ENCODE measurements around the gene CSAD. TPM values are rescaled to one million over a fixed set of nuclear protein-coding genes. Genes with fewer than 3 reads are reported as not detected.

CSAD gene
- total RNA-seq (10 to 100 TPM; 57.2 to 61.0 TPM), total RNA-seq (32.0 to 36.2 reads per million in 2 donors)

GRCh38 chr12:53180220-53180930 lies at the start of gene CSAD, which contains the start of gene ZNF740:
TSS of gene CSAD (minus strand) at chr12:53180925. CDS start at chr12:53173470, 7,455 bp downstream.
TSS of gene ZNF740 (plus strand) at chr12:53180722. CDS start at chr12:53181984, 1,262 bp downstream.
- peak within 1 kb of the TSS; percentile 96 for H3K4me3 Mint-ChIP-seq
- peaks cover 44% of the 10 kb centered on the region for H3K4me1 Mint-ChIP-seq
- peaks cover 4% of the 10 kb centered on the region for H3K36me3 Mint-ChIP-seq (ENCODE audit: low read depth)
- H3K27ac Mint-ChIP-seq = peak within 1 kb of the TSS; percentile 95
- no peaks in the 10 kb centered on the region for H3K27me3 Mint-ChIP-seq
- peak; percentile 96 for ATAC-seq
- H3K9me3 ChIP-seq (ENCODE audit: control insufficient read depth, low read length, poor library complexity, severe bottlenecking) = no peaks in the 10 kb centered on the region
- peak; percentile 93 to 97 (median 97) for DNase-seq

GRCh38 chr12:53230108-53230845 lies 49.6 kb upstream of the CSAD start:
- H3K27me3 Mint-ChIP-seq = no peaks in the 10 kb centered on the region
- H3K27ac Mint-ChIP-seq = peak overlapping the region; percentile 95
- DNase-seq = no peak
- no peaks in the 10 kb centered on the region for H3K9me3 ChIP-seq (ENCODE audit: control insufficient read depth, low read length, poor library complexity, severe bottlenecking)
- ATAC-seq = no peak
- peak overlapping the region; percentile 75 for H3K4me3 Mint-ChIP-seq
- H3K4me1 Mint-ChIP-seq = peaks cover 71% of the 10 kb centered on the region
- H3K36me3 Mint-ChIP-seq (ENCODE audit: low read depth) = peaks cover 10% of the 10 kb centered on the region

GRCh38 chr12:53229454-53229853 lies 48.7 kb upstream of the CSAD start:
- no peaks in the 10 kb centered on the region for H3K27me3 Mint-ChIP-seq
- H3K4me3 Mint-ChIP-seq = peak overlapping the region; percentile 75
- no peak for DNase-seq

GRCh38 chr12:53227836-53228235 lies 47.1 kb upstream of the CSAD start:
- DNase-seq (no peak), ATAC-seq (no peak)
- Mint-ChIP-seq H3K36me3 (ENCODE audit: low read depth) (peaks cover 11% of the 10 kb centered on the region), H3K4me3 (no peak overlapping the region), H3K4me1 (peaks cover 80% of the 10 kb centered on the region), H3K27ac (peak overlapping the region; percentile 95), H3K27me3 (no peaks in the 10 kb centered on the region)
- H3K9me3 ChIP-seq (ENCODE audit: control insufficient read depth, low read length, poor library complexity, severe bottlenecking) = no peaks in the 10 kb centered on the region

More at GRCh38 chr12:53229454-53229853, 48.7 kb upstream of the CSAD start:
- H3K27ac Mint-ChIP-seq = peak overlapping the region; percentile 95
- ATAC-seq = no peak
- H3K9me3 ChIP-seq (ENCODE audit: control insufficient read depth, low read length, poor library complexity, severe bottlenecking) = no peaks in the 10 kb centered on the region
- peaks cover 75% of the 10 kb centered on the region for H3K4me1 Mint-ChIP-seq
- H3K36me3 Mint-ChIP-seq (ENCODE audit: low read depth) = peaks cover 11% of the 10 kb centered on the region

GRCh38 chr12:53227341-53227740 lies 46.6 kb upstream of the CSAD start:
- DNase-seq (no peak), ATAC-seq (no peak)
- no peaks in the 10 kb centered on the region for H3K9me3 ChIP-seq (ENCODE audit: control insufficient read depth, low read length, poor library complexity, severe bottlenecking)
- Mint-ChIP-seq H3K4me3 (peak overlapping the region; percentile 74), H3K27ac (peak overlapping the region; percentile 95), H3K36me3 (ENCODE audit: low read depth) (peaks cover 11% of the 10 kb centered on the region), H3K4me1 (peaks cover 80% of the 10 kb centered on the region), H3K27me3 (no peaks in the 10 kb centered on the region)

GRCh38 chr12:53226815-53227214 lies 46.1 kb upstream of the CSAD start:
- no peak for ATAC-seq
- no peaks in the 10 kb centered on the region for H3K27me3 Mint-ChIP-seq
- H3K4me1 Mint-ChIP-seq = peaks cover 83% of the 10 kb centered on the region
- peak overlapping the region; percentile 95 for H3K27ac Mint-ChIP-seq
- H3K4me3 Mint-ChIP-seq = peak overlapping the region; percentile 74
- peaks cover 11% of the 10 kb centered on the region for H3K36me3 Mint-ChIP-seq (ENCODE audit: low read depth)
- H3K9me3 ChIP-seq (ENCODE audit: control insufficient read depth, low read length, poor library complexity, severe bottlenecking) = no peaks in the 10 kb centered on the region
- DNase-seq = no peak

- H3K27ac Mint-ChIP-seq = peak overlapping the region; percentile 95
- peak overlapping the region; percentile 82 for H3K4me3 Mint-ChIP-seq
- peaks cover 11% of the 10 kb centered on the region for H3K36me3 Mint-ChIP-seq (ENCODE audit: low read depth)
- no peaks in the 10 kb centered on the region for H3K9me3 ChIP-seq (ENCODE audit: control insufficient read depth, low read length, poor library complexity, severe bottlenecking)
- ATAC-seq (no peak), DNase-seq (no peak)
- H3K27me3 Mint-ChIP-seq = no peaks in the 10 kb centered on the region
- peaks cover 81% of the 10 kb centered on the region for H3K4me1 Mint-ChIP-seq
Observed at GRCh38 chr12:53225635-53226424, 45.1 kb upstream of the CSAD start.

GRCh38 chr12:53224897-53225634 lies 44.3 kb upstream of the CSAD start:
- ATAC-seq = no peak
- Mint-ChIP-seq H3K27me3 (no peaks in the 10 kb centered on the region), H3K27ac (peak overlapping the region; percentile 95), H3K4me1 (peaks cover 76% of the 10 kb centered on the region), H3K4me3 (peak overlapping the region; percentile 82), H3K36me3 (ENCODE audit: low read depth) (peaks cover 11% of the 10 kb centered on the region)
- H3K9me3 ChIP-seq (ENCODE audit: control insufficient read depth, low read length, poor library complexity, severe bottlenecking) = no peaks in the 10 kb centered on the region
- no peak for DNase-seq

- ATAC-seq = no peak
- peaks cover 72% of the 10 kb centered on the region for H3K4me1 Mint-ChIP-seq
Observed at GRCh38 chr12:53224061-53224896, 43.6 kb upstream of the CSAD start.

GRCh38 chr12:53223389-53224060 lies 42.8 kb upstream of the CSAD start:
- peak overlapping the region; percentile 100 for H3K4me3 Mint-ChIP-seq
- no peaks in the 10 kb centered on the region for H3K9me3 ChIP-seq (ENCODE audit: control insufficient read depth, low read length, poor library complexity, severe bottlenecking)
- no peaks in the 10 kb centered on the region for H3K27me3 Mint-ChIP-seq
- H3K27ac Mint-ChIP-seq = peak overlapping the region; percentile 95
- peaks cover 17% of the 10 kb centered on the region for H3K36me3 Mint-ChIP-seq (ENCODE audit: low read depth)
- DNase-seq (peak in 2 of 3 donors; percentile 27 to 52), ATAC-seq (no peak)
- peaks cover 67% of the 10 kb centered on the region for H3K4me1 Mint-ChIP-seq

More at GRCh38 chr12:53224061-53224896, 43.6 kb upstream of the CSAD start:
- H3K9me3 ChIP-seq (ENCODE audit: control insufficient read depth, low read length, poor library complexity, severe bottlenecking) = no peaks in the 10 kb centered on the region
- peak overlapping the region; percentile 82 for H3K4me3 Mint-ChIP-seq
- no peak for DNase-seq
- no peaks in the 10 kb centered on the region for H3K27me3 Mint-ChIP-seq
- H3K36me3 Mint-ChIP-seq (ENCODE audit: low read depth) = peaks cover 16% of the 10 kb centered on the region
- peak overlapping the region; percentile 95 for H3K27ac Mint-ChIP-seq

GRCh38 chr12:53222806-53223261 lies 42.1 kb upstream of the CSAD start:
- Mint-ChIP-seq H3K4me1 (peaks cover 67% of the 10 kb centered on the region), H3K27me3 (no peaks in the 10 kb centered on the region), H3K4me3 (peak overlapping the region; percentile 100), H3K36me3 (ENCODE audit: low read depth) (peaks cover 14% of the 10 kb centered on the region), H3K27ac (peak overlapping the region; percentile 95)
- no peaks in the 10 kb centered on the region for H3K9me3 ChIP-seq (ENCODE audit: control insufficient read depth, low read length, poor library complexity, severe bottlenecking)
- ATAC-seq (no peak), DNase-seq (no peak)

All from T-helper 17 cell (primary cell).